Small intestine (tissue), 7 donors: ENCODE results near the gene RASL12. TPM values are rescaled to one million over a fixed set of nuclear protein-coding genes. Genes with fewer than 3 reads are reported as not detected.

Experiments used
- DNase-seq, 2 donors: peaks; one replicate each; pipeline versions ENCODE4 v3.0.0 to v3.0.0-alpha.2; 2013
- FAIRE-seq: peaks from 2 replicates; lab custom pipeline; 2012; peaks lifted over from hg19 to GRCh38; lab: Jason Lieb, UNC
- H3K27ac ChIP-seq, 3 donors: one replicate each; pipeline ENCODE4 v1.5.1; 2013; ENCODE audit warnings: low read length in 2 of 3, mild to moderate bottlenecking in 2 of 3, control low read depth in 1 of 3, inconsistent platforms in 1 of 3, low read depth in 1 of 3, moderate library complexity in 1 of 3
- H3K27me3 ChIP-seq, 3 donors: one replicate each; pipeline ENCODE4 v1.6.1; 2013; ENCODE audit warnings: low read length in 3 of 3, inconsistent platforms in 1 of 3; ENCODE audit not compliant: control insufficient read depth in 3 of 3, insufficient read depth in 3 of 3
- H3K36me3 ChIP-seq, 3 donors: one replicate each; pipeline ENCODE4 v1.6.1; 2013; ENCODE audit warnings: low read length in 3 of 3, inconsistent platforms in 1 of 3, low read depth in 1 of 3, mild to moderate bottlenecking in 1 of 3, moderate library complexity in 1 of 3; ENCODE audit not compliant: control insufficient read depth in 3 of 3, insufficient read depth in 2 of 3
- H3K4me1 ChIP-seq, 3 donors: one replicate each; pipeline ENCODE4 v1.6.1; 2013; ENCODE audit warnings: low read length in 2 of 3, inconsistent platforms in 1 of 3, low read depth in 1 of 3, mild to moderate bottlenecking in 1 of 3, moderate library complexity in 1 of 3; ENCODE audit not compliant: control insufficient read depth in 3 of 3, insufficient read depth in 2 of 3
- H3K4me3 ChIP-seq, 3 donors: one replicate each; pipeline ENCODE4 v1.5.1; 2013; ENCODE audit warnings: low read length in 3 of 3, control low read depth in 1 of 3, inconsistent platforms in 1 of 3, low read depth in 1 of 3, mild to moderate bottlenecking in 1 of 3, moderate library complexity in 1 of 3
- H3K9me3 ChIP-seq, 2 donors: one replicate each; pipeline ENCODE4 v1.6.1; 2013; ENCODE audit warnings: low read depth in 1 of 2, low read length in 1 of 2; ENCODE audit not compliant: control insufficient read depth in 2 of 2, insufficient read depth in 1 of 2
- WGBS, 3 donors: extraction: QIAGEN DNeasy Blood & Tissue Kit; methylation state at CpG; one replicate each; pipeline ENCODE4 v1.1.7; 2013; 5-methylcytosine and 5-hydroxymethylcytosine counted together
- polyA plus RNA-seq, 4 donors: library from polyadenylated mRNA; stranded (reverse) in 3 of 4; unstranded in 1 of 4; fragments of 200-250 nt in 3 of 4; fragments of 120-200 nt in 1 of 4; gene quantifications; one replicate each; pipeline versions ENCODE4 v1.2.1 to v1.2.3, GENCODE V29; 2013
- donor health status: healthy with polysubstance abuse.
- donor health status: control.
- donor health status: control.
- donor health status: Bipolar disorder and iron deficiency.
- donor health status: healthy.

RASL12 gene
- polyA plus RNA-seq, 4 donors: 0.45 to 7.7 (median 2.2) TPM

DNA sequence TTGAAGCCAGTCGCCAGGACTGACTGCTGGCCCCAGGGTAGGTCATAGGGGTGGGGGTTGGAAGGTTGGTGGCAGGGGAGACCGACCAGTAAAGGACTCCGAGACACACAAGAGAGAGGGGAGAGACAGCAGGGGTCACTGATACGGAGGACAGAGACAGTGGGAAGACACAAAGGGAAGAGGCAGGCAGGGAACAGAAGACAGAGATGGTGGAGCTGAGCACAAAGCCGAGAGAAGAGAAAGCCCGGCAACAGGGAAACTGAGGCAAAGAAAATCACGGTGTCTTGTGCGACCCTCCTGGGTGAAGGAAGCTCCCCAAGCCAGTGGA lies 510 bp downstream of the RASL12 start:
- H3K27ac ChIP-seq: peak overlapping the region in 2 of 3 donors; percentile 46 to 83
- peaks cover 0 to 19% (median 3%) of the 10 kb centered on the region in 3 donors for H3K4me1 ChIP-seq
- FAIRE-seq: no peak
- WGBS, 3 donors: 23 to 44% (median 39%) methylated on average over 8 of the region's 8 CpGs
- H3K36me3 ChIP-seq: no peaks in the 10 kb centered on the region
- DNase-seq: no peak
- no peaks in the 10 kb centered on the region for H3K9me3 ChIP-seq
- peaks cover 0 to 27% (median 4%) of the 10 kb centered on the region in 3 donors for H3K27me3 ChIP-seq
- H3K4me3 ChIP-seq: peak overlapping the region in 2 of 3 donors; percentile 38 to 41

DNA sequence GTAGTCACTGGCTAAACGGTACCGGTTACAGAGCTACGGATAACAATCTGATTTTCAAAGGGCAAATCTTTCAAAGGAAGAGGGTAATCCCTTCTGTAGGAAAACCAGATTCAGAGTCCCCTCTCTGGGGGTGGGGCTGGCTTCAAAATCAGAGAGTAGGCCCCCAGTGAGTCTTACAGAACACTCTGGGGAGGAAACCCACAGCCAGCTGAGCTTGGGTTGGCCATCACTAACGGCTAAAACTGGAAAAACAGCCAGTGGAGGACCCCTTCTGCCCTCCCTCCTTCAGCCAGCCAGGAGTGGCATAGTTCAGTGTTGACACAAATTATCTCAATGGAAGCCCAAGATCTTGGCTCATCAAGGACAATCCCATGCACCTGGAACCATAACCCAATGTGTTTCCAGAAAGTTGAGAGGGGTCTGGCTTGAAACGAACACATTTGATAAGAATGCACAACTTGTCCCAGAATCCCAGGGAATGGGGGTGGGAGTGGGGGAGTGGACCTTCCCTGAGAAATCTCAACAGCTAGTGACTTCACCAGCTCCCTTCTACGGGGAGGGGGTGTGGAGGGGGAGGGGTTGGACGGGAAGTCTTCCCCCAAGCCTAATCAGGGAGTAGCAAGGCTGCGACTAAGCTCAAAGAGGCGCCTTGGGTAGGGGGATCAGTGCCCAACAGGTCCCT lies 1.0 kb downstream of the RASL12 start:
- no peak for DNase-seq
- FAIRE-seq: no peak
- WGBS, 3 donors: 41 to 50% (median 41%) methylated on average over 9 of the region's 9 CpGs
- Histone ChIP-seq H3K4me3 (peak overlapping the region in 1 of 3 donors; percentile 38), H3K4me1 (peaks cover 0 to 17% (median 3%) of the 10 kb centered on the region in 3 donors), H3K36me3 (no peaks in the 10 kb centered on the region), H3K9me3 (no peaks in the 10 kb centered on the region), H3K27ac (peak overlapping the region in 2 of 3 donors; percentile 46 to 83), H3K27me3 (peaks cover 0 to 27% (median 4%) of the 10 kb centered on the region in 3 donors)

DNA sequence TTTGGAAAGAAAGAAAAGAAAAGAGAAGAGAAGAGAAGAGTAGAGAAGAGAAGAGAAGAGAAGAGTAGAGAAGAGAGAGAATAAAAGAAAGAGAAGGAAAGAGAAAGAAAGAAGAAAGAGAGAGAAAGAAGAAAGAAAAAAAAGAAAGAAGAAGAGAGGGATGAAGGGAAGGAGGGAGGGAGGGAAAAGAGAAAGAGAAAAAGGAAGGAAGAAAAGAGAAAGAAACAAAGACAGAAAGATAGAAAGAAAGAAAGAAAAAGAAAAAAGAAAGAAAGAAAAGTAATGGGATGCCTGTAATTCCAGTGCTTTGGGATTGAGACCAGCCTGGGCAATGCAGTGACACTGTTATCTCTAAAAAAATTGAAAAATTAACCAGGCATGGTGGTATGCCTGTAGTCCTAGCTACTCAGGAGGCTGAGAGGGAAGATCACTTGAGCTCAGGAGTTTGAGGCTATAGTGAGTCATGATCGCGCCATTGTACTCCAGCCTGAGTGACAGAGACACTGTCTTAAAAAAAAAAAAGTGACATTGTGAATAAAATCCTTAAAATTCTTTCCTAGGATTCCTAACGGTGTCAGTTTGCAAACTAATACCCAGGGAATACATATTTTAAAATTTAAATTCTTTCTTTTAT lies 1.7 kb downstream of the RASL12 start:
- FAIRE-seq (no peak), DNase-seq (no peak)
- Histone ChIP-seq H3K27me3 (peaks cover 0 to 27% (median 4%) of the 10 kb centered on the region in 3 donors), H3K27ac (no peak overlapping the region), H3K9me3 (no peaks in the 10 kb centered on the region), H3K4me3 (peak overlapping the region in 1 of 3 donors; percentile 8), H3K36me3 (no peaks in the 10 kb centered on the region), H3K4me1 (peaks cover 0 to 10% (median 3%) of the 10 kb centered on the region in 3 donors)
- 72 to 79% (median 78%) methylated on average over 3 of the region's 3 CpGs for WGBS, 3 donors

DNA sequence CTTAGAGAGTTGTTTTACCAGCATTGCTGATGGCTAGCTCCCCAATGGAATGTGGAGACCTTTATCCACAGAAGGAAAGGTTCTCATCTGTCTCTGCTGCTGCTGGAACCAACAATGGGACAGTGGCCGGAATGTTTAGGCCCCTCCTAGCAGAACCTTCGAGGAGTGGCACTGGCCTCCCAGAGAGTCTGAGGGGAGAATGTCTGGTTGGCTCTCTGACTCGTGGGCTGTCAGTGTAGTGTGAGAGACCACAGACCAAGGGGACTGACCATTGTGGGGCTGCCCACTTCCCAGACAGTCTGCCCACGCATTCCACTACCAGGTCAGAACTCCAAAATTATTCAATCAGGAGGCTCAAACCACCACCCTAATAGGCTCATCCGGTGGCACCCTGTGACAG lies 5.1 kb downstream of the RASL12 start:
- FAIRE-seq: no peak
- H3K27me3 ChIP-seq: peaks cover 0 to 21% (median 4%) of the 10 kb centered on the region in 3 donors
- DNase-seq: no peak
- H3K9me3 ChIP-seq: no peaks in the 10 kb centered on the region
- no peak overlapping the region for H3K4me3 ChIP-seq
- H3K27ac ChIP-seq: no peak overlapping the region
- peaks cover 0 to 2% (median 0%) of the 10 kb centered on the region in 3 donors for H3K4me1 ChIP-seq
- 77 to 93% (median 87%) methylated on average over 5 of the region's 5 CpGs for WGBS, 3 donors
- H3K36me3 ChIP-seq: peaks cover 0 to 2% (median 0%) of the 10 kb centered on the region in 3 donors

DNA sequence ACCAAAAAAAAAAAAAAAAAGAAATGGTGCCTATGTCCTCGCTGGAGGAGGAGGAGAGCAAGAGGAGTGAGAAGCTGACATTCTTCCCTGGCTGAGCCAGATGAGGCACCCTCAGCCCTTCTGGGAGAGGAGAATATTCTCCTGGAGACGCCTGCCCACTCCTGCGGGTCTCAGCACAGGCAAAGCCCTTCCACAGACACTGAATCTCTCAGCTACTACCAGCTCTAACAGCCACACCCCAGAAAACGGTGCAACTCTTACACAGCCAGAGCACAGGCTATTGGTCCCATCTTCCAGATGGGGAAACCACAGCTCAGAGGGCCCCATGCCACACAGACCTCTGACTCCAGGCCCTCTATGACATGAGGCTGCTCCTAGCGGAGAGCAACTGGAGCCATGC lies 5.7 kb downstream of the RASL12 start:
- Histone ChIP-seq H3K9me3 (no peaks in the 10 kb centered on the region), H3K36me3 (peaks cover 0 to 2% (median 0%) of the 10 kb centered on the region in 3 donors), H3K4me3 (no peak overlapping the region), H3K27ac (no peak overlapping the region), H3K27me3 (peaks cover 0 to 16% (median 4%) of the 10 kb centered on the region in 3 donors), H3K4me1 (peaks cover 0 to 8% (median 0%) of the 10 kb centered on the region in 3 donors)
- FAIRE-seq (no peak), DNase-seq (no peak)
- 59 to 88% (median 79%) methylated on average over 3 to 5 of the region's 5 CpGs for WGBS, 3 donors

DNA sequence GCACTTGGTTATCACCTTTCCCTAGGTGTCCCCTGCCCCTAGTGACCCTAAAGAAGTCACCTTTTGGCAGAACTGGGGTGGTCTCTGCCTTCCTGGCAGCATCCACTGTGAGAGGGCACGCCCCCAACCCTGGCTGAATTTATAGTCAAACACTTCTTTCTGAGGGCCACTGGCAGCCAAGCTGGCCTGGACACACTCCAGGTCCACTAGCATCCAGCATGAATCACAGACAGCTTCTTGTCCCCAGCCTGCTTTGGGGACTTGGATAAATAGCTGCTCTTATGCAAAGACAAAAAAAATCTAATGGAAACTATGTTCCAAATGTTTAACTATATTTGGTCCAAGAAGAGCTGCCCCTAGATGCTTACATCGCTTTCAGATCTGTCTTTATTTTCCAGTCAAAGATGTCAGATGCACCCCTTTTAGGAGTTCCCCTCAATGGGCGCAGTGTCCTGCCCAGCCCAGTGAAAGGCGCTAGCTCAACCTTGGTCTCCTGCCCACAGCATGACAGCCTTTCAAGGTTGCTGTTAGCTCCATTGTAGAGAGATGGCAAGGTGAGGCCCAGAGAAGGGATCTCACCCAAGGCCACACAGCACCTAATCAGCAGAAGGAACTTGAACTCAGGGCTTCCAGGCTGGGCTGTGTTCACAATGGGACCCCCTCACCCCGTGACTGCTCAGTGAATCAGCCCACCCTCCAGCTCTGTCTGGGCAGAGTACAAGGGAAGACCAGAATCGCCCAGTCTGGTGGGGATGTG lies 7.0 kb downstream of the RASL12 start:
- no peaks in the 10 kb centered on the region for H3K9me3 ChIP-seq
- no peak for DNase-seq
- peak overlapping the region in 1 of 3 donors; percentile 52 for H3K27ac ChIP-seq
- H3K27me3 ChIP-seq: peaks cover 0 to 6% (median 0%) of the 10 kb centered on the region in 3 donors
- no peak overlapping the region for H3K4me3 ChIP-seq
- H3K4me1 ChIP-seq: peaks cover 3 to 17% (median 5%) of the 10 kb centered on the region in 3 donors
- 79 to 91% (median 85%) methylated on average over 6 of the region's 6 CpGs for WGBS, 3 donors
- no peak for FAIRE-seq
- peaks cover 0 to 6% (median 0%) of the 10 kb centered on the region in 3 donors for H3K36me3 ChIP-seq

DNA sequence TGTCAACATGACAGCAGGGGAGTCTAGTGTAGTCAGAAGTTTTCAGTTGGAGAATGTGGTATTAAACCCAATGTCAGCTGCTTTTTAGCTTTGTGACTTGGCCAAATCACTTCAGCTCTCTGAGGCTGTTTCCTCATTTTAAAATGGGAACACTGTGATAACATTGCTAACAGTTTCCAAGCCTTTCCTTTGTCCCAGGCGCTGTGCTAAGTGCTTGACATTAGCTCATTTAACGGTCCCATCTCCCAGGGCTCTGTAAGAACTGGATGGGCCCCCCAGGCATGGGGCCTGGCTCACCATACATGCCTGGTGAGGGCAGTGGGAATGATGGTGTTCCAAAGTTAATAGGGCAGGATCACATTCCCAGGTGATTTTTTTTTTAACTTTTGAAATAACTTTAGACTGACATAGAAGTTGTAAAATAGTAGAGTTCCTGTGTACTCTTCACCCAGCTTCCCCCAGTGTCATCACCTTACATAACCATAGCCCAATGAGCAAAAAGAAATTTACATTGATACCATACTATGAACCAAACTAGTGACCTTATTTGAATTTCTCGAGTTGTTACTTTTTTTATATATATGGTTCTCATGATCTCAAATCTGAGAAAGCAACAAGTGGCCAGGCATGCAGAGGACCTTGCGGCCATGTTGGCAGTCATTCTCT lies 7.7 kb downstream of the RASL12 start:
- H3K27me3 ChIP-seq: peaks cover 0 to 2% (median 0%) of the 10 kb centered on the region in 3 donors
- no peak overlapping the region for H3K4me3 ChIP-seq
- H3K27ac ChIP-seq: peak overlapping the region in 1 of 3 donors; percentile 11
- DNase-seq (no peak), FAIRE-seq (no peak)
- no peaks in the 10 kb centered on the region for H3K9me3 ChIP-seq
- WGBS, 3 donors: 77 to 91% (median 91%) methylated on average over 4 of the region's 4 CpGs
- peaks cover 0 to 9% (median 0%) of the 10 kb centered on the region in 3 donors for H3K36me3 ChIP-seq
- H3K4me1 ChIP-seq: peaks cover 5 to 25% (median 7%) of the 10 kb centered on the region in 3 donors

DNA sequence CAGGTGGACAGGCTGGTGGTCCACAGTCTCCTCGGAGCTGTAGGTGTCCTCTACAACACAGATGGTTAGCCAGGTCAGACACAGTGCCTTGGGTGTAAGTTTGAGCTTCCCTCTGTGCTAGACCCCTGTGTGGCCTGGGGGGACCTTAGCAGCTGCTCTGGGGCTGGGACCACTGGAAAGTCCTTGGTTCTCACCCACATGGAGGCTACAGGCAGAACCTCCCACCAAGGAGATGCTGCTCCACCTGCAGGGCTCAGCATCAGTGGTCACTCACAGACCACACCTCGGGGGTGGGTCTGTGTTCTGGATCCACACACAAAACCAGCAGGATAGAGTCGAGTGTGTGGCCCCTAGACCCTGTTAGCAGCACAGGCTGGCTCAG lies 8.4 kb downstream of the RASL12 start:
- Histone ChIP-seq H3K27me3 (no peaks in the 10 kb centered on the region), H3K36me3 (peaks cover 0 to 17% (median 0%) of the 10 kb centered on the region in 3 donors), H3K4me3 (no peak overlapping the region), H3K4me1 (peaks cover 5 to 32% (median 12%) of the 10 kb centered on the region in 3 donors), H3K9me3 (no peaks in the 10 kb centered on the region), H3K27ac (no peak overlapping the region)
- WGBS, 3 donors: 74 to 83% (median 75%) methylated on average over 3 of the region's 3 CpGs
- no peak for DNase-seq
- FAIRE-seq: no peak
